LNCAP (cell line): ENCODE results near the gene BNC2.

ENCODE experiments used
- CTCF ChIP-seq: fragments of 450-650 bp; IDR thresholded peaks from 2 replicates; pipeline ENCODE4 v1.5.1; 2017; ENCODE audit warnings: mild to moderate bottlenecking

The BNC2 gene

GRCh38 chr9:16543686-16544085, 326.8 kb downstream of the BNC2 start:
- TF ChIP-seq CTCF: no peak

GRCh38 chr9:16543225-16543624, 327.2 kb downstream of the BNC2 start:
- TF ChIP-seq CTCF: no peak

- TF ChIP-seq CTCF: no peak
Measured at GRCh38 chr9:16542290-16542689, 328.2 kb downstream of the BNC2 start.

- no peak for TF ChIP-seq CTCF
Measured at GRCh38 chr9:16540743-16541613, 329.5 kb downstream of the BNC2 start.

GRCh38 chr9:16535555-16535954, 334.9 kb downstream of the BNC2 start:
- no peak for TF ChIP-seq CTCF

- TF ChIP-seq CTCF: no peak
Measured at GRCh38 chr9:16532681-16533450, 337.6 kb downstream of the BNC2 start.

- TF ChIP-seq CTCF: no peak
Measured at GRCh38 chr9:16532272-16532671, 338.2 kb downstream of the BNC2 start.
